IMR-90 (cell line): ENCODE results near the gene ADM2. TPM values are rescaled to one million over a fixed set of nuclear protein-coding genes. Genes with fewer than 3 reads are reported as not detected.
A peak's percentile ranks its signal among the peaks of the same experiment; 100 is the strongest.

Source experiments
- ATAC-seq: fragments of 200-7000 bp; cut with Tn5 transposase; 2 replicates; pipeline ENCODE4 v1.9.1; 2020; ENCODE audit warnings: low read depth, mild to moderate bottlenecking, moderate library complexity
- BruUV-seq: library from RNA; stranded (reverse); fragments of 400-500 nt; replicated peaks from 2 replicates; lab custom pipeline; 2021; lab: Mats Ljungman, UMichigan
- CTCF ChIA-PET: fragments of 300-600 bp; formaldehyde crosslinking; extraction: SDS; loops from one replicate; lab custom pipeline; 2021; ENCODE audit warnings: antibody characterized with exemption; lab: Yijun Ruan, JAX
- POLR2A ChIA-PET: fragments of 300-600 bp; sonication (Branson Sonifier 250); formaldehyde crosslinking; loops from one replicate; lab custom pipeline; 2022; ENCODE audit warnings: antibody characterized with exemption; ENCODE audit not compliant: unreplicated experiment; lab: Charles Lee
- DNase-seq: peaks from one replicate; pipeline ENCODE4 v3.0.0; 2013
- H2AFZ ChIP-seq: replicated peaks from 2 replicates; pipeline ENCODE3; 2013; ENCODE audit warnings: low read length, mild to moderate bottlenecking; ENCODE audit not compliant: poor library complexity
- H2AK5ac ChIP-seq: 2 replicates; pipeline ENCODE4 v1.6.1; 2013; ENCODE audit warnings: low read depth, low read length, inconsistent platforms
- H2AK9ac ChIP-seq: replicated peaks from 2 replicates; pipeline ENCODE3; 2013; ENCODE audit warnings: mild to moderate bottlenecking, low read depth, low read length, moderate library complexity; ENCODE audit not compliant: poor library complexity
- H2BK120ac ChIP-seq: 2 replicates; pipeline ENCODE4 v1.6.1; 2013; ENCODE audit warnings: low read depth, low read length, inconsistent platforms
- H2BK15ac ChIP-seq: 3 replicates; pipeline ENCODE4 v1.6.1; 2013; ENCODE audit warnings: low read depth, low read length, inconsistent platforms
- H2BK20ac ChIP-seq: 2 replicates; pipeline ENCODE4 v1.6.1; 2013; ENCODE audit warnings: low read depth, mild to moderate bottlenecking, inconsistent platforms, low read length, moderate library complexity
- H2BK5ac ChIP-seq: 2 replicates; pipeline ENCODE4 v1.6.1; 2013; ENCODE audit warnings: mild to moderate bottlenecking, low read depth, low read length, inconsistent platforms; ENCODE audit not compliant: poor library complexity, severe bottlenecking
- H3K14ac ChIP-seq: replicated peaks from 2 replicates; pipeline ENCODE4 v1.6.1; 2013; ENCODE audit warnings: low read depth, low read length, inconsistent platforms
- H3K18ac ChIP-seq: 2 replicates; pipeline ENCODE4 v1.6.1; 2013; ENCODE audit warnings: low read depth, low read length, control low read depth
- H3K23ac ChIP-seq: 2 replicates; pipeline ENCODE4 v1.6.1; 2013; ENCODE audit warnings: low read depth, low read length, inconsistent platforms
- H3K27ac ChIP-seq: 2 replicates; pipeline ENCODE4 v1.5.1; 2013; ENCODE audit warnings: mild to moderate bottlenecking, control low read depth, low read length; ENCODE audit not compliant: insufficient read depth
- H3K27me3 ChIP-seq: 2 replicates; pipeline ENCODE4 v1.6.1; 2013; ENCODE audit warnings: low read length; ENCODE audit not compliant: control insufficient read depth, insufficient read depth
- H3K36me3 ChIP-seq: 2 replicates; pipeline ENCODE4 v1.6.1; 2013; ENCODE audit warnings: low read length, mixed read lengths; ENCODE audit not compliant: control insufficient read depth, insufficient read depth
- H3K4ac ChIP-seq: 2 replicates; pipeline ENCODE4 v1.6.1; 2013; ENCODE audit warnings: low read depth, low read length, inconsistent platforms
- H3K4me1 ChIP-seq: 2 replicates; pipeline ENCODE4 v1.6.1; 2013; ENCODE audit warnings: low read length, mixed read lengths; ENCODE audit not compliant: control insufficient read depth, insufficient read depth
- H3K4me2 ChIP-seq: 2 replicates; pipeline ENCODE4 v1.6.1; 2013; ENCODE audit warnings: low read depth, mild to moderate bottlenecking, control low read depth, low read length, moderate library complexity
- H3K4me3 ChIP-seq: 2 replicates; pipeline ENCODE4 v1.5.1; 2013; ENCODE audit warnings: low read depth, mild to moderate bottlenecking, control low read depth, low read length, moderate library complexity; ENCODE audit not compliant: insufficient read depth
- H3K56ac ChIP-seq: 2 replicates; pipeline ENCODE4 v1.6.1; 2013; ENCODE audit warnings: low read length, inconsistent platforms; ENCODE audit not compliant: insufficient read depth; ENCODE audit errors: extremely low read depth
- H3K79me1 ChIP-seq, 2 experiments: 2 replicates each; pipeline ENCODE4 v1.6.1; 2013; ENCODE audit warnings: low read length in 2 of 2, inconsistent platforms in 1 of 2, low read depth in 1 of 2
- H3K9ac ChIP-seq: 2 replicates; pipeline ENCODE4 v1.6.1; 2013; ENCODE audit warnings: low read depth, low read length, control low read depth
- H3K9me1 ChIP-seq: 2 replicates; pipeline ENCODE4 v1.6.1; 2013; ENCODE audit warnings: low read length, inconsistent platforms; ENCODE audit not compliant: insufficient read depth
- H3K9me3 ChIP-seq: 2 replicates; pipeline ENCODE4 v1.6.1; 2013; ENCODE audit warnings: low read length; ENCODE audit not compliant: control insufficient read depth, insufficient read depth
- H4K20me1 ChIP-seq: 2 replicates; pipeline ENCODE4 v1.6.1; 2013; ENCODE audit warnings: low read length, inconsistent platforms; ENCODE audit not compliant: insufficient read depth
- H4K5ac ChIP-seq: 2 replicates; pipeline ENCODE4 v1.6.1; 2013; ENCODE audit warnings: mild to moderate bottlenecking, low read depth, low read length, control low read depth
- H4K8ac ChIP-seq, 2 experiments: 2 replicates each; pipeline ENCODE4 v1.6.1; 2013; ENCODE audit warnings: low read depth in 2 of 2, low read length in 2 of 2, control low read depth in 1 of 2, inconsistent platforms in 1 of 2
- H4K91ac ChIP-seq: 2 replicates; pipeline ENCODE4 v1.6.1; 2013; ENCODE audit warnings: low read depth, low read length, inconsistent platforms; ENCODE audit not compliant: insufficient read depth
- BHLHE40 ChIP-seq: fragments of 150-350 bp; IDR thresholded peaks from 2 replicates; pipeline ENCODE4 v1.6.1; 2016; ENCODE audit warnings: mild to moderate bottlenecking, low read depth, low read length
- CEBPB ChIP-seq: IDR thresholded peaks from 2 replicates; pipeline ENCODE4 v1.6.1; 2012; ENCODE audit warnings: low read depth, low read length, improper control_type of control experiment
- CTCF ChIP-seq: conservative IDR thresholded peaks from 2 replicates; pipeline ENCODE4 v1.5.1; 2012; ENCODE audit warnings: mild to moderate bottlenecking, low read depth, low read length, improper control_type of control experiment
- ELK1 ChIP-seq: fragments of 150-350 bp; IDR thresholded peaks from 2 replicates; pipeline ENCODE4 v1.6.1; 2016; ENCODE audit warnings: low read depth, mild to moderate bottlenecking, low read length, moderate library complexity, borderline replicate concordance
- FOS ChIP-seq: fragments of 150-350 bp; IDR thresholded peaks from 2 replicates; pipeline ENCODE4 v1.6.1; 2016; ENCODE audit warnings: low read depth, low read length
- MAFK ChIP-seq: IDR thresholded peaks from 2 replicates; pipeline ENCODE4 v1.6.1; 2012; ENCODE audit warnings: low read depth, low read length, improper control_type of control experiment
- NFE2L2 ChIP-seq: fragments of 150-350 bp; IDR thresholded peaks from 2 replicates; pipeline ENCODE4 v1.6.1; 2016; ENCODE audit warnings: low read depth, mild to moderate bottlenecking, low read length
- POLR2A ChIP-seq: IDR thresholded peaks from 2 replicates; pipeline ENCODE4 v1.6.1; 2012; ENCODE audit warnings: mild to moderate bottlenecking, low read depth, low read length
- RAD21 ChIP-seq: IDR thresholded peaks from 2 replicates; pipeline ENCODE4 v1.6.1; 2012; ENCODE audit warnings: low read length, improper control_type of control experiment
- RCOR1 ChIP-seq: IDR thresholded peaks from 2 replicates; pipeline ENCODE4 v1.6.1; 2012; ENCODE audit warnings: mild to moderate bottlenecking, low read length, improper control_type of control experiment; ENCODE audit not compliant: insufficient replicate concordance
- RFX5 ChIP-seq: IDR thresholded peaks from 2 replicates; pipeline ENCODE4 v1.8.0; 2012; ENCODE audit warnings: low read depth, mild to moderate bottlenecking, low read length, moderate library complexity
- SMC3 ChIP-seq: fragments of 150-350 bp; IDR thresholded peaks from 2 replicates; pipeline ENCODE4 v1.6.1; 2016; ENCODE audit warnings: low read depth, mild to moderate bottlenecking, antibody characterized with exemption, low read length, moderate library complexity
- USF2 ChIP-seq: fragments of 150-350 bp; IDR thresholded peaks from 2 replicates; pipeline ENCODE4 v1.6.1; 2017; ENCODE audit warnings: mild to moderate bottlenecking, antibody characterized with exemption, low read length, low read depth
- WGBS, 2 experiments: methylation state at CpG; one replicate each; pipeline versions ENCODE4 v1.1.5 to v1.1.7; 2013; ENCODE audit warnings: missing lambda C conversion rate in 2 of 2; ENCODE audit not compliant: insufficient read length in 1 of 2; ENCODE audit errors: extremely low coverage in 2 of 2; 5-methylcytosine and 5-hydroxymethylcytosine counted together
- dilution Hi-C: fragments of 300-500 bp; cut with HindIII; formaldehyde crosslinking; loops from one replicate; pipeline ENCODE4 v1.14.3; 2018; ENCODE audit warnings: low sequenced_read_pairs; ENCODE audit not compliant: unreplicated experiment
- in situ Hi-C: fragments of 300-500 bp; cut with MboI; formaldehyde crosslinking; loops from 3 replicates; pipeline ENCODE4 v1.14.3; 2019; ENCODE audit warnings: low sequenced_read_pairs, inconsistent platforms, mixed read lengths
- intact Hi-C: fragments of 100-400 bp; cut with micrococcal nuclease; formaldehyde crosslinking; loops from 2 replicates; pipeline ENCODE4 v1.10.0; 2022
- polyA plus RNA-seq, 3 experiments: library from polyadenylated mRNA; depleted of rRNA; stranded (reverse); fragments of >200 nt; gene quantifications; 2 replicates each; pipeline ENCODE4 v1.2.3, GENCODE V29; 2012; ENCODE audit warnings: low replicate concordance in 1 of 3
- total RNA-seq: library from RNA; depleted of rRNA; stranded (reverse); fragments of >200 nt; gene quantifications from 2 replicates; pipeline ENCODE4 v1.2.3, GENCODE V29; 2012

The ADM2 gene
- total and polyA plus RNA-seq, 2 of the 4 experiments (the other 2 are of a cell fraction), result 0.18 to 2.3 TPM

GRCh38 chr22:50470491-50470890 is 10.9 kb upstream of the ADM2 start (continued):
- TF ChIP-seq MAFK (no peak), USF2 (no peak)

- Histone ChIP-seq H3K4me3 (no peak overlapping the region), H3K36me3 (peaks cover 18% of the 10 kb centered on the region), H2AFZ (peak overlapping the region; percentile 7), H3K27me3 (no peaks in the 10 kb centered on the region), H2AK5ac (no peak overlapping the region), H3K9ac (no peak overlapping the region), H3K9me1 (peaks cover 20% of the 10 kb centered on the region), H4K91ac (no peak overlapping the region), H2BK15ac (no peak overlapping the region), H4K5ac (no peak overlapping the region), H3K4me1 (peaks cover 25% of the 10 kb centered on the region), H3K23ac (no peak overlapping the region), H3K27ac (no peak overlapping the region), H3K56ac (no peak overlapping the region), H3K18ac (no peak overlapping the region), H2BK20ac (no peak overlapping the region), H3K9me3 (no peaks in the 10 kb centered on the region), H3K4ac (no peak overlapping the region), H2AK9ac (no peak overlapping the region), H3K14ac (no peak overlapping the region), H3K79me1 (peaks cover 24 to 76% of the 10 kb centered on the region in 2 experiments; a peak in 3 of 4 replicates), H4K8ac (no peak overlapping the region), H3K4me2 (no peak overlapping the region), H4K20me1 (peaks cover 67% of the 10 kb centered on the region), H2BK5ac (no peak overlapping the region), H2BK120ac (no peak overlapping the region)
- dilution Hi-C loops, result no loop called here
- intact Hi-C loops, result no loop called here
- in situ Hi-C loops, result no loop called here
- ChIA-PET CTCF (no interaction called here), POLR2A (no interaction called here)
- WGBS, 2 experiments, result no CpG with 5 or more reads among the region's 21 CpGs
- no TSS peak for BruUV-seq
- DNase-seq, result no peak
- no peak for ATAC-seq
- TF ChIP-seq NFE2L2 (no peak), RCOR1 (no peak), RAD21 (no peak), CEBPB (no peak), ELK1 (no peak), POLR2A (no peak), BHLHE40 (no peak), CTCF (no peak), RFX5 (no peak), FOS (no peak), SMC3 (no peak)
These were observed 10.0 kb upstream of the ADM2 start for GRCh38 chr22:50471197-50471847.
